ENCODE data around the gene TAS2R3.
A peak's percentile ranks its signal among the peaks of the same experiment; 100 is the strongest.

Gene TAS2R3

DNA sequence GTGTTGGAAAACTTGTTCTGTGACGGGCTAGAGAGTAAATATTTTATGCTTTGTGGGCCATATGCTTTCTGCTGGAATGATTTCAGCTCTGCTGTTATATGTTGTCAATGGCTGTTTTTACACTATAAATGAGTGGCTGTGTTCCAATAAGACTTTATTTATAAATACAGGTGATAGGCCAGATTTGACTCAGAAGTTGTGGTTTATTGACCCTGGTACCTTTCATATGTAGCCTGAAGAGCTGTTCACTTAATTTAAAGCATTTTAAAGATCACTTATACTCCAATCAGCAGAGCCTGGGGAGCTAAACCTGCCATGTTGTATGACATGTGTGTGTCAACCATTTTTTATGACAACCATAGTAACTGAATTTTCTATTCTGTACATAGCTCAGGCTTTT is 34.9 kb upstream of the TAS2R3 start:
- TF ChIP-seq, protein P1, sequence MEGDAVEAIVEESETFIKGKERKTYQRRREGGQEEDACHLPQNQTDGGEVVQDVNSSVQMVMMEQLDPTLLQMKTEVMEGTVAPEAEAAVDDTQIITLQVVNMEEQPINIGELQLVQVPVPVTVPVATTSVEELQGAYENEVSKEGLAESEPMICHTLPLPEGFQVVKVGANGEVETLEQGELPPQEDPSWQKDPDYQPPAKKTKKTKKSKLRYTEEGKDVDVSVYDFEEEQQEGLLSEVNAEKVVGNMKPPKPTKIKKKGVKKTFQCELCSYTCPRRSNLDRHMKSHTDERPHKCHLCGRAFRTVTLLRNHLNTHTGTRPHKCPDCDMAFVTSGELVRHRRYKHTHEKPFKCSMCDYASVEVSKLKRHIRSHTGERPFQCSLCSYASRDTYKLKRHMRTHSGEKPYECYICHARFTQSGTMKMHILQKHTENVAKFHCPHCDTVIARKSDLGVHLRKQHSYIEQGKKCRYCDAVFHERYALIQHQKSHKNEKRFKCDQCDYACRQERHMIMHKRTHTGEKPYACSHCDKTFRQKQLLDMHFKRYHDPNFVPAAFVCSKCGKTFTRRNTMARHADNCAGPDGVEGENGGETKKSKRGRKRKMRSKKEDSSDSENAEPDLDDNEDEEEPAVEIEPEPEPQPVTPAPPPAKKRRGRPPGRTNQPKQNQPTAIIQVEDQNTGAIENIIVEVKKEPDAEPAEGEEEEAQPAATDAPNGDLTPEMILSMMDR (IDR thresholded peaks at IDR 0.05; ENCODE audit: low read depth, low read length, poor library complexity, severe bottlenecking) = no peak
- no peak for TF ChIP-seq EZH2phosphoT487 (IDR thresholded peaks at IDR 0.05; ENCODE audit: borderline replicate concordance, low read length)
- no peaks in the 10 kb centered on the region for H3K9me3 ChIP-seq (ENCODE audit: control insufficient read depth, insufficient read depth, low read length)
- H3F3A ChIP-seq (ENCODE audit: control insufficient read depth, insufficient read depth) = no peaks in the 10 kb centered on the region
- no peaks in the 10 kb centered on the region for H3K9me2 ChIP-seq (replicated peaks; ENCODE audit: control insufficient read depth, low read length)
- H3K27me3 ChIP-seq (ENCODE audit: control insufficient read depth, low read length) = no peaks in the 10 kb centered on the region
- H3K36me3 ChIP-seq (ENCODE audit: control insufficient read depth, low read length) = no peaks in the 10 kb centered on the region
- no peaks in the 10 kb centered on the region for H3K4me1 ChIP-seq (ENCODE audit: control insufficient read depth, low read length)
- H4K20me1 ChIP-seq (ENCODE audit: control insufficient read depth, insufficient read depth, low read depth, low read length) = no peaks in the 10 kb centered on the region
- H3K4me3 ChIP-seq (ENCODE audit: low read length) = no peak overlapping the region
- no peak overlapping the region for H3K27ac ChIP-seq (ENCODE audit: low read depth, low read length)
- no peaks in the 10 kb centered on the region for H3K79me2 ChIP-seq (ENCODE audit: control insufficient read depth, low read length)
- no peak overlapping the region for H3K4me2 ChIP-seq (ENCODE audit: low read length)

DNA sequence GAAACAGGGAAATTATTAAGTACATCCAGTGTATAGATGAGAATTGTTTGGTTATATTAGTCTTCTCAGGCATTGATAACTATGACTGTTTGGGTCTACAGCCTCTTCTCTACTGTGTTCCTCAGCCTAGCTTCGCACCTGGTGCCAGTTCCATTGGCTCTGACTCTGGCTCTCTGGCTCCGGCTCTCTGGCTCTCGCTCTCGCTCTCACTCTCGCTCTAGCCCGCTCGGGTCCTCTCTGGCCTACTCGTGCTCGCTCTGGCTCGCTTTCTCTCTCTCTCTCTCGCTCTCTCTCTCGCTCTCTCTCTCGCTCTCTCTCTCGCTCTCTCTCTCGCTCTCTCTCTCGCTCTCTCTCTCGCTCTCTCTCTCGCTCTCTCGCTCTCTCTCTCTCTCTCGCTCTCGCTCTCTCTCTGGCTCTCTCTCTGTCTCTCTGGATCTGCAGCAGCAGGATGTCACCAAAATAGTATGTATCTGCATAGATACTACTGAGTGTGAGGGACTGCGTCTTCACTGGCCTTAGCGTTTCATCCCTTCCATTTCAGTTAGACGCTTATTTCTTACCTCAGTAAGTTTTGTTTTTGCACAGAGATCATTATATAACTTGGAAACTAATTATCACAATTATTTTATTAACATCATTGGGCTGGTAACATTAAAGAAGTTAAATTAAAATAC is 32.3 kb upstream of the TAS2R3 start:
- no peaks in the 10 kb centered on the region for H3K9me3 ChIP-seq (ENCODE audit: control insufficient read depth, insufficient read depth, low read length)
- H3F3A ChIP-seq (ENCODE audit: control insufficient read depth, insufficient read depth) = no peaks in the 10 kb centered on the region
- no peak overlapping the region for H3K4me3 ChIP-seq (ENCODE audit: low read length)
- H3K4me2 ChIP-seq (ENCODE audit: low read length) = no peak overlapping the region
- H4K20me1 ChIP-seq (ENCODE audit: control insufficient read depth, insufficient read depth, low read depth, low read length) = no peaks in the 10 kb centered on the region
- no peaks in the 10 kb centered on the region for H3K79me2 ChIP-seq (ENCODE audit: control insufficient read depth, low read length)
- peaks cover under 1% of the 10 kb centered on the region for H3K4me1 ChIP-seq (ENCODE audit: control insufficient read depth, low read length)
- TF ChIP-seq EZH2phosphoT487 (IDR thresholded peaks at IDR 0.05; ENCODE audit: borderline replicate concordance, low read length) = no peak
- TF ChIP-seq, protein P1 (IDR thresholded peaks at IDR 0.05; ENCODE audit: low read depth, low read length, poor library complexity, severe bottlenecking) = no peak
- no peaks in the 10 kb centered on the region for H3K36me3 ChIP-seq (ENCODE audit: control insufficient read depth, low read length)
- H3K9me2 ChIP-seq (replicated peaks; ENCODE audit: control insufficient read depth, low read length) = no peaks in the 10 kb centered on the region
- no peak overlapping the region for H3K27ac ChIP-seq (ENCODE audit: low read depth, low read length)
- no peaks in the 10 kb centered on the region for H3K27me3 ChIP-seq (ENCODE audit: control insufficient read depth, low read length)

DNA sequence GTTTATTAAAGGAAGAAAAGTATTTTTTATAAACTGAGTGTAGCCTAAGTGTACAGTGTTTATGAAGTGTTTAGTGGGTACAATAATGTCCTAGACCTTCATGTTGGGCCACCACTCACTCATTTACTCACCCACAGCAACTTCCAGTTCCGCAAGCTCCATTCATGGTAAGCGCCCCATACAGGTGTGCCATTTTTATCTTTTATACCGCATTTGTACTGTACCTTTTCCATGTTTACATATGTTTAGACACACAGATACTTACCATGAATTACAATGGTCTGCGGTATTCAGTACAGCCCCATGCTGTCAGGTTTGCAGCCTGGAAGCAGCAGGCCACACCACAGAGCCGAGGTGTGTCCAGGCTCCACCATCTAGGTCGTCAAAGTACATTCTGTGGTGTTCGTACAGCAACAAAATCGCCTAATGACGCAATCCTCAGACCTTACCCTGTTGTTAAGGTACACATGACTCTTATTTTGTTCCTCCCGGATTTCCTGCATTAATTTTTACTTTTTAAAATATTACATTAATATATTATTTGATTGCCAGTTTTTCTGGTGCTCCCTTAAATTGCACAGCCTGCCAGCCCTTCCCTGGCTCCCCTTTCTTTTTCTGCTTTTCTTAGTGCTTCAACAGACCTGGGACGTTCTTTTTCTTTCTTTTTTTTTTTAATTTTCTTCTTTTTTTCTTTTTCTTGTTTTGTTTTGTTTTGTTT is 26.6 kb upstream of the TAS2R3 start:
- TF ChIP-seq, protein P1 (IDR thresholded peaks at IDR 0.05; ENCODE audit: low read depth, low read length, poor library complexity, severe bottlenecking) = no peak
- no peak for TF ChIP-seq EZH2phosphoT487 (IDR thresholded peaks at IDR 0.05; ENCODE audit: borderline replicate concordance, low read length)
- H3K27ac ChIP-seq (ENCODE audit: low read depth, low read length) = peak overlapping the region; percentile 67
- H3K4me1 ChIP-seq (ENCODE audit: control insufficient read depth, low read length) = peaks cover 25% of the 10 kb centered on the region
- no peaks in the 10 kb centered on the region for H3K27me3 ChIP-seq (ENCODE audit: control insufficient read depth, low read length)
- H3K4me2 ChIP-seq (ENCODE audit: low read length) = peak overlapping the region; percentile 77
- H3K79me2 ChIP-seq (ENCODE audit: control insufficient read depth, low read length) = peaks cover 43% of the 10 kb centered on the region
- peaks cover 40% of the 10 kb centered on the region for H3K36me3 ChIP-seq (ENCODE audit: control insufficient read depth, low read length)
- H3K4me3 ChIP-seq (ENCODE audit: low read length) = peak overlapping the region; percentile 86
- H3K9me2 ChIP-seq (replicated peaks; ENCODE audit: control insufficient read depth, low read length) = no peaks in the 10 kb centered on the region
- H3F3A ChIP-seq (ENCODE audit: control insufficient read depth, insufficient read depth) = peaks cover 3% of the 10 kb centered on the region; the same call in 1 of the 2 replicates
- H3K9me3 ChIP-seq (ENCODE audit: control insufficient read depth, insufficient read depth, low read length) = no peaks in the 10 kb centered on the region
- H4K20me1 ChIP-seq (ENCODE audit: control insufficient read depth, insufficient read depth, low read depth, low read length) = no peaks in the 10 kb centered on the region
